UCSD-AML1 (cell line): Measurements from ENCODE around the gene PAPSS2.

ENCODE experiments used
- DNase-seq: peaks from one replicate; lab custom pipeline; 2025; ENCODE audit not compliant: unreplicated experiment; lab: John Stamatoyannopoulos, UW

The PAPSS2 gene

DNA sequence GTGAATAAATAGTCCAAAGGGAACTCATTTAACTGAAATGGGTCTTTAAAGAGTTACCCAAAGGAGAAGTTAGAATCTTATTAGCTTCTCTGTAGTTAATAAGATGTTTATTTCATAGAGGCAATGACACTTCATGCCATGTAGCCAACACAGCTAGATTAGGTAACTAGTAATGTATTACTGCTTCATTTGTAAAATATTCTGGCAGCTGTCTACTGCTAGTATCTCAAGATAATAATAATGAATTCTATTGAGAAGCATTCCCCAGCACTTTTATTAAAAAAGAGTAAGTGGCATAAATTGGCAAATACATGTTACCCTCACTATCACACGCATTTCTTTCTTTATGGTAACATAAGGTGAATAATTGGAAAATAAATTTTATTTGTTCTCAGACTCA lies 10.1 kb downstream of the PAPSS2 start:
- no peak for DNase-seq

DNA sequence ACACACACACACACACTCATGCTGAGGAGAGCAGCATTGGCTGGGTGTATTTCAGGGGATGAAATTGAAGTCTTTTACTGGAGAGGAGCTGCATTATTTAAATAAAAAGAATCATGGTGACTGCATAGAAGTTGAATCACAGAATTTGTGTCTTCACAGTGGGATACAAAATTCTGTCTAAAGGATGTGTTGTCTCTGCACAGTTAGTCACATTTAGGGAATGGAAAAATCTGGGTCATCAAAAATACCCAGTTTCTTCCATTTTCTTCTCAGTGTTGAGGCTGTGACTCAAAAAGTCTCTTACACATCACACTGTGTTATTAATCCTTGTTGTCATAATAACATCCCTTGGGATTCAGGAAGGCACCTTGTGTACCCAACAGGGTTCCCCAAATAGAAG lies 10.9 kb downstream of the PAPSS2 start:
- no peak for DNase-seq

DNA sequence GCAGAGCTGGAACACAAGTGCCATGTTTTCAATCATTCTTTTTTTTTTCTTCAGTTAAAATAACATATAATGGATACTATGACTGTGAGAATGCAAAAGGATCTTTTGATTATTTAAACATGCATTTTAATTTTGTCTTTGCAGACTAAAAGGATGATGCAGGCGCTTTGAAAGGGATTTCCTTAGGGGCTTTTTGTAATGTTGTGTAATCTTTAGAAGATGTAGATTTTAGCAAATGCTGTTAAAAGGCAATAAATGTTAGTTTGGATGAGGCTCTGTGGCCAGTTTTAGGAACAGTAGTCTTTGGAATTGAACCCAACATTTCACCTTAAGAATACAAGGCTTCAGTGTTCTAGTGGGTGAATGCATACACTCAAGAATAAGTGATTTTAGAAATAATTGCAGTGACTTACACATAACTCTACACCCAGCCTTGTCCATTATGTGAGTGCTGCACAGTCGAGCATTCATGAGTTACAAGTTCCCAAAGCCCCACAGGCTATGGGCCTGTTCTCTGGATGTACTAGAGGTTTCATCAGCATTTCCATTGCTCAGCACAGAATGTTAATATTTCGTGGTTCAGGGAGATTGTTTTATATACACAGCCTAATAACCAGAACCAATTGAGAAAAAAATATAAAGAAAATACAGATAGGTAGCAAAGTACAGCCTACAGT lies 11.6 kb downstream of the PAPSS2 start:
- DNase-seq = no peak

DNA sequence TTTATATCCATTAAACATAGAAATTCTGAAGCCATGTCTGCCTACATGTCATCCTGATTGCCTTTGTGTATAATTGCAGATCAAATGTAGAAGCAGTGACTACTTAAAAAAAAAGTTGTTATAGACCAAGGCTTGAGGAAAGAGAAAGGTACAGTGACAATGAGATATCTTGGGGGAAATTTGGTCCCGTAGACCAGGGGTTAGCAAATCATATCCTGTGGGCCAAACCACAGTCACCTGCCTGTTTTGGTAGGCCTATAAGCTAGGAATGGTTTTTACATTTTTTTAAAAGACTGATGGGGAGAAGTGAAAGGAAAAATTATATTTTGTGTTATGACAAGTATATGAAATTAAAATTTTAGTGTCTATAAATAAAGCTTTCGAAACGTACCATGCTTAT lies 12.9 kb downstream of the PAPSS2 start:
- DNase-seq = no peak

DNA sequence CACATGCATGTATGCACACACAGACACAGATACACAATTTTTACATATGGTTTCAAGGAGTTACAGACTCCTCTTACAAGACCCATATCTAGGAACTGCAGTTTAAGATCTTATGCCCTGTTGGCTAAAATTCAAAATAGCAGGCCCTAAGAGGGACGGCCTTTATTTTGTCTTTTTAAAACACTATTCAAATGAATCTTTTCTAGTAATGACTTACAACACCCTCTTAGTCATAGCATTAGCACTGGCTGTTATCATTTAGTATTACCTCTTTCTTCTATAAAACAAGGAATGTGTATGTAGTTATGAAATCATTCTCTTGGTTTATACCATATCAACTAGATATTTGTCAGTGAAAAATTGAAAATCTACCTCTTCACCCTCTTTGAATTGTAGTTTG lies 15.3 kb downstream of the PAPSS2 start:
- DNase-seq = no peak

DNA sequence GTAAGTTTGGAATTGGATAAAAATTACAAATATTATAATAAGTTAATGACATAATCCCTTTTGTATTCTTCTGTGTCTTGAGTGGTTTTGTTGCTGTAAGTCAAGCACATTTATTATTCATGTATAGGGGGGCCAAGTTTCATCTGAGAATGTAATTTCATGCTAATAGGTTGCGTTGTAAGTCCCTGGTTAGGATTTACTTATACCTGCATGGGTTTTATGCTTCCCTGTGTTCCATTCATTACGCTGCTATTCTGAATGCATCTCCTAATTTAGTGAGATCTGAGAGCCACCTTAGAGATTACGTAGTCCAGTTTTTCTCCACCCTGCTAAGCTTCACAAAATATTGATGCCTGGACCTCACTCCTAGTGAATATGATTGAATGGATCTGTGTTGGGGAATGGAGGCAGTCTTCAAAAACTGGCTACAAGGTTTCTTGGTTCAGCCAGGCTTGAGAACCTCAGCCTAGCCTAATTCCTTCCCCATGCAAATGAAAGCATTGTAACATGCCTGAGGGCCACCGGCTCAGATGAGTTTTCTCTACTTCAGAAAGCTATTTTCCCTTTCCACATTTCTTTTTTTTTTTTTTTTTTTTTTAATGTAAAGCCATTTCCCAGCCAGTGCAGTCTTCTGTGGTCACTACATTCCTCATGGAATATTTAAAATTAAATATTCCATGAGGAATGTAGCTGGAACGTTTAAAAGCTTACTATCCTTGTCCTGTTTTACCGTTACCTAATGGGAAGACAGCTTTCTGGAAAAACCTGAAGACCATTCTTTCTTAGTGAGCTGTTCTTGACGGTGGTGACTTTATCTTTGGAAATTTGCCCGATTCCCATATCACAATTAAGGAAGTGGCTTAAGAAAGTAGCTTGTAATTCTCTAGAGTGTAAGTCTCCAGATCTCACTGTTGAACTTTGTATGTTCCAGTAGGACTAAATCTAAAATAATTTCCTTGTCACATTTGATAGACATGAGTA lies 16.0 kb downstream of the PAPSS2 start:
- DNase-seq = no peak

DNA sequence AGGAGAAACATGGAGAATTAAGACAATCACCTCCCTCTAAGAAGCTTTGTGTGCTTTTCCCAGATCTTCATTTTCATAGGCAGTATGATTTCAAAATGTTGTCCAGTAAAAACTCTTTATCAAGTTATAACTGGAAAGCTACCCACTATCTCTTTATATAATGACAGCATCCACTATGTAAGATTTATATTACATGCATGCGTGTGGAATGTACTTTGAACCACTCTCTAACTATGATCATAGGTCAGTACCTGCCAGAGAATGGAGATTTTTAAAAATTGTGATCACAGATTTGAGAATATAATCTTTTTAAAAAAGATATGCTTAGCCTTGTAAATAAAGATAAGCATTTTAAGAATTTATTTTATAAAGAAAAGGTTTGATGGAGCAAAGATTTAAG lies 17.9 kb downstream of the PAPSS2 start:
- no peak for DNase-seq

DNA sequence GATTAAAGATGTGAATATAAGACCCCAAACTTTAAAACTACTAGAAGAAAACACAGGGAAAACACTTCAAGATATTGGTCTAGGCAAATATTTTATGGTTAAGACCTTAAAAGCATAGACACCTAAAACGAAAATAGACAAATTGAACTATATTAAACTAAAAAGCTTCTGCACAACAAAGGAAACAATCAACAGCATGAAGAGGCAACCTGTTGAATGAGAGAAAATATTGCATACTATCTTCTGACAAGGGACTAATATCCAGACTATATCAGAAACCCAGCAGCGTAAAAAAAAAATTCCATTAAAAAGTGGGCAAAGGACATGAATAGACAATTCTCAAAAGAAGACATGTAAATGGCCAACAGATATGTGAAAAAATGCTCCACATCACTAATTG lies 18.6 kb downstream of the PAPSS2 start:
- DNase-seq = no peak

DNA sequence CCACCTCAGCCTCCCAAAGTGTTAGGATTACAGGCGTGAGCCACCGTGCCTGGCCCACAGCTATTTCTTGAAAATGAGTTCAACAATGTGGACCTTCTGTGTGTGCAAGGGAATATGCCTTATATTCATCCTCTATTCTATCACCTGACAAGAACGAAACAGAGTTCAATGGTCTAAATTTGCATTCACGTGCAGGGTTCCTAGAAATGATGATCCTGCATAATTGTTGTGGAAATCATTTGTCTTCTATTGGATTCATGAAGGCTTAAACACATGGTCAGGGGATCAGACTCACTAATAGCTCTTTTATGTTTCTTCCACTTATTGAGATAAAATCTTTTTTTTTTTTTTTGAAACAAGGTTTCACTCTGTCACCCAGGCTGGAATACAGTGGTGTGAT lies 23.7 kb downstream of the PAPSS2 start:
- no peak for DNase-seq

DNA sequence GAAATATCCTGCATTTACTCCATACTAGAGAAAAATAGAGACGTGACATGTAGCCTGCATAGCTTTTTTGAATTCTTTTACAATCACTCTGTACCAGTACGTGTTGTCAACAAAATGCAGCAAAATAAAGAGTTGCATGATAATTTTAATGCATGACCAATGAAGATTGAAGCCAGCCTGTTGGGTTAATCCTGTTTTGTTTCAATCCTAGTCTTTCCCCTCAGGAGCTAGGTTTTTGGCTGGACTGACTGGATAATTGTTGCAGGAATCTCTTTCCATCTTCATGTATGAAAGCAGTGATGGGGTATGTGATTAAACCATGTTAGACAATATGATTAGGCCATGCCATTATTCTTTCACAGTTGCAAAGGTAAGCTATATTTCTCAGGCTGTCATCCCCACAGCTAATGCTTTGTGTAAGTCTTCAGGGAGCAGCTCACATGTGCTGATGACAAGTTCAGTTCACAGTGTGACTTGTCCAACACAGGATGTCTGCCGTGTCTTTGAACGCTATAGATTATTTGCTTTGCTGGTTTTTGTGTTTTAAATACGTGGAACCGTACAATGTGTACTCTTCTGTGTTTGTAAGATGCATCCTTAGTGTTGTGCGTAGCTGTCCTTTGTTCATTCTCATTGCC lies 24.4 kb downstream of the PAPSS2 start:
- no peak for DNase-seq

DNA sequence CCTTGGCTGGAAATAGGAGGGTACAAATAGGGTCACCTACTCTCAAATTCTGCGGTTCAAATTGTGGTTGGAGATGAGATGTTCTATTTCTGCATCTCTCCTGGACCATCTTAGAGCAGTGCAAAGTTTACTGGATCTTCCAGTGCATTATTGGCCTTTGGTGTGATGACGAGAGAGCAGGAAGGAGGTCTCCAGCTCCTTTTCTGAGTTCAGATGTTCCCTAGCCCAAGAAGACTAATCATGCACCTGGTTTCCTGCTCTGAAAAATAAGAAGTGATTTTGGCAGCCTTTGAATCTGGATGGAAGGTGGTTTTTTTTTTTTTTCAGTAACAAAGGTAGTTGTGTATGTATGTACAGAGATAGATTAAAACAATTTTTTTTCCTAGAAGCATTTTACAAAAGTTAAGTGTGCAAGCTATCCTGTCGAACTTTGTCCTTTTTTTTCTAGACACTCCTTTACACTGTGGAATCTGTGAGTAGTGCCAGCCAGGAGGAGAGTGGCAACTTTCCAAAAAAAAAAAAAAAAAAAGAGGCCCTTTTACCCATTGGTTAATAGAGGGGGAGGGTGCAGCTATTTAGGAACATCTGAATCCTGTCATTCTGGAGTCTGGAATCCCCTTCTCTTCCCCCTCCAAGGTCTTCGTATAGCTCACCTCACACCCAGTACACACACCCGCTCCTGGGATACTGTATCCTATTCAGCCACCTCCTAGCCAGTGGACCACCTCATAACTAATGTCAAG lies 26.3 kb downstream of the PAPSS2 start:
- no peak for DNase-seq

DNA sequence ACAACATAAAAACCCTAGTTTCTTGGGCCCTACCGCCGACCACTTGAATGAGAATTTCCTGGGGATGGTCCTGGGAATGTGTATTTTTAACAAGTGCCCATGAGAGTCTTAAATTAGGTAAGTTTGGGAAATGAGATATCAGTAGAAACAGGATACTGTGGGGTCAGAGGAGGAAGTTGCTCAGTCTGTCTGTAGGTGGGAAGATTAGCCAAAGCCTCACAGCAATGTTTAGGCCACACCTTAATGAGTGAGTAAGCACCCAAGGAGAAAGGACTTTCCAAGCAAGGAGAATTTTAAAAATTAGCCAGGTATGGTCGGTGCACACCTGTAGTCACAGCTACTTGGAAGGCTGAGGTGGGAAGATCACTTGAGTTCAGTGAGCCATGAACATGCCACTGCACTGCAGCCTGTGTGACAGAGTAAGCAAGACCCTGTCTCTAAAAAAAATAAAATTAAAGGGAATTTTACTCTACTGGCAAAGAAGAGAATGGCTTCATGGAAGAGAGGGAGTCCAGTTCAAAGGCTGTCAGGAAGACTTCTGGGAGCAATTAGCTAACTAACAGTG lies 31.9 kb downstream of the PAPSS2 start:
- DNase-seq = no peak

DNA sequence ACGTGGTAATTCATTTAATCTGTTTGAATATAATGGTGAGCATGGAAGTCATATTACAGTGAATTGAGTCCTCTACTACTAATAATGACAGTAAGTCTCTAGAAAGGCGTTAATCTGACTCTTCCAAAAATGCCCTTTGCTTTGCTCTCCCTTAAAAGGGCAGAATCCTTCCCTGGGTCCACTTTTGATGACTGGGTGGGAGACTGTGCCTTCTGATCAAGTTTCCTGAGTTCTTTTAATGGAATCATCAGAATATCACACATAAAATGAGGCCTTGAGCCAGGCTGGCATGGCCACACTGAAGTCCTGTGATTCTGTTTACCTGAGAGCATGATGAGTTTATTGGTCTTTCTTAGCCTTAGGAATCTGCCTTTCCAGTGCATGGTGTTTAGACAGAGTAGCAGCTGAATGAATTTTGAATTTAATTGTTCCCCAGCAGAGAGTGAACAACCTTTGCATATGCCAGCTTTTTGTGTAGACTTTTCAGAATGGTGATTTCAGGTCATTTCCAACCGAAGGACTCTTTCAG lies 33.3 kb downstream of the PAPSS2 start:
- no peak for DNase-seq

DNA sequence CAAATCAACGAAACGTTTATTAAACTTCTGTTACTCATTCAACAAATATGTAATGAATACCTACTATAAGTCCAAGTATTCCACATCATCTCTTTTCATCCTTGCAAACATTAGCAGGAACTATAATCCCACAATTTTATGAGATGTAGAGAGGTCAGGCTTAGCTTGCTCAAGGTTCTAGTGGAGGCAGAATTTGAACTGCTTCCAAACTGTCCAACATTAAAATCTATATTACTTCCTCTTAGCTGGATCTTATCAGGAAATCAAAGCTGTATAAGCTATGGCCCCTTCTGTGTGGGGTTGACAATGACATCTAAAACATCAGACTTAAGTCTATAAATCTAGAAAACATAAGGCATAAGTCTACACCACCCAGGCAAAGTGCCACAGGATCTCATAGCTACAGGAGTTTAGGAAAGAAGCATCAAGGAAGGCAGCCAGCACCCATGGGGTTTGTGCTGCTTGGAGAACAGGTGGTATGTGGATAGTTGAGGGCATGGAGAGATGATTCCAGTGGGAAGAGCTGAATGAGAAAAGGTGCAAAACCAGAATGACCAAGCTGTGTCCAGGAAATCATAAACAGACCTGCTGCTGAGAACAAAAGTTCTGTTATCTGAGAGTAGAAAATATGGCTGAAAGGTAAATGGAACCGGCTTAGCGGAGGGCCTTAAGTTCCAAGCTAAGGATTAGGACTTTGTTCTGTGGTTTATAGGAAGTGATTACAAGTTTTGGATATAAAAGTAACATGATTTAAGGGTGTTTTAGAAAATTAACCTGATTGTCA lies 34.5 kb downstream of the PAPSS2 start:
- DNase-seq = no peak

DNA sequence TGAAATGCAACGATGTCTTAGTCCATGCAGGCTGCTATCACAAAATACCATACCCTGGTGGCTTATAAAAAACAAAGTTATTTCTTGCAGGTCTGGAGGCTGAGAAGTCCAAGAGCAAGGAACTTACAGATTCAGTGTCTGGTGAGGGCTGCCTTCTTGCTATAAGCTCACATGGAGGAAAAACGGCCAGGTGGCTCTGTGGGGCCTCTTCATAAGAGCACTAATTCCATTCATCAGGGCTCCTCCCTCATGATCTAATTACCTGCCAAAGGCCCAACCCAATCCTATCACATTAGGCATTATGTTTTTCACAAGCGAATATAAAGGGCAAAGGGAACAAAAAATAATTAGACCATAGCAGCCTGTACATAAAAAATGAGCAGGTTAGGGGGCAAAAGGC lies 35.4 kb downstream of the PAPSS2 start:
- no peak for DNase-seq

DNA sequence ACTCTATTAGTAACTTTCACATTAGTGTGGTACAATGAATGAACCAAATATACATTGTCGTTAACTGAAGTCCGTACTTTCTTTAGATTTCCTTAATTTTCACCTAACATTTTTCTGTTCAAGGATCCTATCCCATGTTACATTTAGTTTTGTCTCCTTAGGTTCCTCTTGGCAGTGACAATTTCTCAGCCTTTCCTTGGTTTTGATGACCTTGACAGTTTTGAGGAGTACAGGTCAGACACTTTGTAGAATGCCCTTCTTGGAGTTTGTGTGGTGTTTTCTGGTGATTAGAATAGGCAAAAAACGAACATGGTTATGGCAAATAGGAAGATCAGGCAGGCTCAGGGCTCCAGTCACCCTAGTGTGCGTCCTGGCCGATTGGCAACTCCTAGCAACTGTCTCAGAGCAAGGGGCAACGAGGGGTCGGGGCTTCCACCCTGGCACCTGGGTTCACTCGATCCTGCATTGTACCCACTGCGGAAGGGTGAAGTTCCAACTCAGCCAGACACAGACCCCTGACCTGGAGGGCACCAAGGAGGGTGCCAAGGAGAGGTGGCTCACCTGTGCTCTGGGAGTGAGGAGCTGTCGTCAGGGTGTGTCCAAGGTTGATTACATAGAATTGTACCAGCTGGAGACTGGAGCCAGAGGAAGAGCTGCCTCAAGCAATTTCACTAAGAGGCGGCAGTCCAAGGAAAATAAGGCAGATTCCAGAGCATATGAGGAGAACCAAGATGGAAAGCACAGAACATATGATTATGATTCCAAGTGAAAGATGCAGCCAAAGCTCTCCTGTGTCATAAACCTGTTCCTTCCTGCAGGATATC lies 37.5 kb downstream of the PAPSS2 start:
- DNase-seq = no peak

DNA sequence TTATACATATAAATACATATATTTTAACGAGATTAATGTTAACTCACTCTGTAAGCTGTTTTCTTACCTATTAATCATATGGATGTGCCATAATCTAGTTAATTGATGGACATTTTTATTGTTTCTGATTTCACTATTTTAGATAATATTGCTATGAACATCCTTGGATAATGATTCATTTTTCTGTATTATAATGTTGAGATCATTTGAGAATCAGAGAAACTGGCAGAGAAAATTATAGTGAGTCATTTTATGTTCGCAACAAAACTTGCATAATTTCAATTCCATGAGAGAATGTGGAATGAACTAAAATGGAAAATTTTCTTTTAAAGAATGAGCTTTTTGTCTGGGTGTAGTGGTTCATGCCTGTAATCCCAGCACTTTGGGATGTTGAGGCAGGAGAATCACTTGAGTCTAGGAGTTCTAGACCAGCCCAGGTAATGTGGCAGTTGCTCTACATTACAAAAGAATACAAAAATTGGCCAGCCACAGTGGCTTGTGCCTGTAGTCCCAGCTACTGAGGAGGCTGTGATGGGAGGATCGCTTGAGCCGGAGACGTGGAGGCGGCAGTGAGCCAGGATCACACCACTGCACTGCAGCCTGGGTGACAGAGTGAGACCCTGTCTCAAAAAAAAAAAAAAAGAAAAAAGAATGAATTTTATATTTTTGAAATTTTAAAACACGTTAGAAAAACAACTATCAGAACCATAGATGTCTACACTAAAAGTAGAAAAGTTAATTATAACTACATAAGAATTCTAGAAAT lies 40.5 kb downstream of the PAPSS2 start:
- no peak for DNase-seq

DNA sequence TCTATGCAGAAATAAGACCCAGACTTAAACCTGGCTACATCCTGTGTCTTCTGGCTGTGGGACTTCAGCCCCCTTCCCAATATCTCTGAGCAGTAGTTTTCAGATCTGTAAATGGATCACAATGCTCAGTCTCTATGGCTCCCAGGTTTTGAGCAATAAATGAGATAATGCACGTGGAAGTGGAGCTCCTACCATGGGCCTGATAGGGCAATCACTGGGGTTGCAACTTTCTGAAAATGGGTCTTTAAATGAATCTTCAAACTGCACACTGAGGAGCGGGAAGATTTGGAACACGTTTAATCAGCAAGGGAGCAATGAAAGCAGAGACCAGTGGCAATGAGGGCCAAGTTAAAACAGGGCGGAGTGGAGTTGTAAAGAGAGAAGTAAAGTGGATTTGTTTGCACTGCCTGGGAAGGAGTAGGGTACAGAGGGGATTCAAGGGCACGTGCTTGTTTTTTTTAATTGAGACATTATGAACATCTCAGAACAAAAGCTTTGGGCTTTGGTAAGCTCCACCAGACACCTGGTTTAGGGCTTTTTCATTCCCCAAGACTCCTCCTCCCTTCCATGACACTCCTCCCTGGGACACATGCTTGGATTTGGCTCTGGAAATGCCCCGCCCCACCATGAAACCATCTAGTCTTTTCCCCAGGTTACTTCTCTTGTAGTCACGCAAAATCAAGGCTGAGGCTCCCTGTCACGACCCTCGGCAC lies 42.7 kb downstream of the PAPSS2 start:
- no peak for DNase-seq
